ENCODE results near the gene RIC1. TPM values are rescaled to one million over a fixed set of nuclear protein-coding genes. Genes with fewer than 3 reads are reported as not detected.

Gene RIC1
- total and polyA plus RNA-seq, 2 of the 13 experiments (the other 11 are each of a cell fraction or from before 2014, with no cell fraction given), result 18.2 to 19.0 TPM

- 97% methylated on average over 1 of the region's 1 CpG for WGBS (ENCODE audit: low lambda C conversion rate)
- Histone ChIP-seq H3K27ac (ENCODE audit: extremely low read length, insufficient read depth, low read length) (no peak overlapping the region), H3K4me2 (ENCODE audit: low read depth, low read length) (no peak overlapping the region), H3K79me2 (ENCODE audit: insufficient read depth, low read length) (no peaks in the 10 kb centered on the region), H3K27me3 (ENCODE audit: control insufficient read depth in 1 of 2, insufficient read depth in 2 of 2, low read length in 2 of 2) (no peaks in the 10 kb centered on the region), H4K20me1 (ENCODE audit: insufficient read depth, low read length) (no peaks in the 10 kb centered on the region), H2AFZ (ENCODE audit: low read length) (no peak overlapping the region), H3K4me1 (ENCODE audit: insufficient read depth, low read length) (peaks cover 21% of the 10 kb centered on the region), H3K4me3 (replicated peaks in 1 of 3; ENCODE audit: insufficient read depth in 1 of 3, low read depth in 2 of 3, low read length in 3 of 3) (no peak overlapping the region), H3K9me3 (ENCODE audit: low read length) (peaks cover 13% of the 10 kb centered on the region), H3K9ac (ENCODE audit: insufficient read depth, low read depth, low read length) (no peak overlapping the region), H3K36me3 (replicated peaks in 1 of 2; ENCODE audit: control insufficient read depth in 1 of 2, insufficient read depth in 2 of 2, low read length in 2 of 2) (0 out of 5 replicates have a peak, but pooled peaks cover 0 to 5% of the 10 kb centered on the region in 2 experiments)
- FAIRE-seq (no peak), DNase-seq (ENCODE audit: low spot score) (no peak), ATAC-seq (no peak)
- BruUV-seq (replicated peaks), result no TSS peak
- POLR2A ChIA-PET, result no interaction called here
- in situ Hi-C loops (cut with HindIII; ENCODE audit: extremely low pct_ligation_motif_present, low pct_unique_long_range_greater_than_20kb) (no loop called here), intact Hi-C loops (cut with micrococcal nuclease; ENCODE audit: unreplicated experiment) (no loop called here)
- TF ChIP-seq ZNF317 (CRISPR knock-in tag; IDR thresholded peaks at IDR 0.05) (peak; percentile 100), FOSL2 (CRISPR knock-in tag; IDR thresholded peaks at IDR 0.05) (no peak), SALL2 (CRISPR knock-in tag; IDR thresholded peaks at IDR 0.05) (no peak)
- CTCF ChIA-PET (ENCODE audit: low intra/inter-chr PET ratio, low total read pairs), result no interaction called here
These were observed 79.5 kb downstream of the RIC1 start for GRCh38 chr9:5708414-5708813.

- Histone ChIP-seq H3K27me3 (ENCODE audit: control insufficient read depth in 1 of 2, insufficient read depth in 2 of 2, low read length in 2 of 2) (no peaks in the 10 kb centered on the region), H2AFZ (ENCODE audit: low read length) (no peak overlapping the region), H3K36me3 (replicated peaks in 1 of 2; ENCODE audit: control insufficient read depth in 1 of 2, insufficient read depth in 2 of 2, low read length in 2 of 2) (peaks cover 0 to 9% of the 10 kb centered on the region in 2 experiments; a peak in 2 of 5 replicates), H3K9me3 (ENCODE audit: low read length) (peaks cover 9% of the 10 kb centered on the region), H3K27ac (ENCODE audit: extremely low read length, insufficient read depth, low read length) (no peak overlapping the region), H3K79me2 (ENCODE audit: insufficient read depth, low read length) (no peaks in the 10 kb centered on the region), H3K4me3 (replicated peaks in 1 of 3; ENCODE audit: insufficient read depth in 1 of 3, low read depth in 2 of 3, low read length in 3 of 3) (no peak overlapping the region), H4K20me1 (ENCODE audit: insufficient read depth, low read length) (no peaks in the 10 kb centered on the region), H3K4me2 (ENCODE audit: low read depth, low read length) (no peak overlapping the region), H3K4me1 (ENCODE audit: insufficient read depth, low read length) (peaks cover 21% of the 10 kb centered on the region), H3K9ac (ENCODE audit: insufficient read depth, low read depth, low read length) (no peak overlapping the region)
- WGBS (ENCODE audit: low lambda C conversion rate), result 39% methylated on average over 4 of the region's 4 CpGs
- CTCF ChIA-PET (ENCODE audit: low intra/inter-chr PET ratio, low total read pairs), result no interaction called here
- in situ Hi-C loops (cut with HindIII; ENCODE audit: extremely low pct_ligation_motif_present, low pct_unique_long_range_greater_than_20kb), result no loop called here
- no TSS peak for BruUV-seq (replicated peaks)
- ATAC-seq (peak; percentile 69; the same call in 2 of the 3 replicates), FAIRE-seq (no peak), DNase-seq (ENCODE audit: low spot score) (peak; percentile 31)
- intact Hi-C loops (cut with micrococcal nuclease; ENCODE audit: unreplicated experiment), result loop anchor here (10.0 kb wide), 1 partner anchor 108 kb away; no protein-coding TSS in a partner anchor
- POLR2A ChIA-PET, result interaction anchor here (0.8 kb wide), 1 partner anchor 84 kb away, joined by 4 read pairs; no protein-coding TSS in a partner anchor
- no peak for TF ChIP-seq FOXM1 (CRISPR knock-in tag; IDR thresholded peaks at IDR 0.05)
- TF ChIP-seq NBN (conservative IDR thresholded peaks at IDR 0.05), result no peak
- TF ChIP-seq KDM5B (CRISPR knock-in tag; IDR thresholded peaks at IDR 0.05; ENCODE audit: borderline replicate concordance), result no peak
- no peak for TF ChIP-seq FIP1L1 (IDR thresholded peaks at IDR 0.05; ENCODE audit: borderline replicate concordance, insufficient read depth, low read depth, low read length)
- no peak for TF ChIP-seq PREB (CRISPR knock-in tag; IDR thresholded peaks at IDR 0.05)
- no peak for TF ChIP-seq SIX4 (CRISPR knock-in tag; IDR thresholded peaks at IDR 0.05)
- no peak for TF ChIP-seq ZNF709 (CRISPR knock-in tag; IDR thresholded peaks at IDR 0.05)
- no peak for TF ChIP-seq NCOR1 (IDR thresholded peaks at IDR 0.05; ENCODE audit: borderline replicate concordance, low read length)
- no peak for TF ChIP-seq ZNF619 (CRISPR knock-in tag; IDR thresholded peaks at IDR 0.05)
- TF ChIP-seq HOXA5 (CRISPR knock-in tag; IDR thresholded peaks at IDR 0.05), result no peak
- no peak for TF ChIP-seq ZSCAN22 (CRISPR knock-in tag; IDR thresholded peaks at IDR 0.05)
- TF ChIP-seq ESRRA (CRISPR knock-in tag; IDR thresholded peaks at IDR 0.05; ENCODE audit: low read depth), result no peak
- no peak for TF ChIP-seq SRSF9 (IDR thresholded peaks at IDR 0.05; ENCODE audit: borderline replicate concordance, insufficient read depth, low read depth, low read length, poor library complexity, severe bottlenecking)
- no peak for TF ChIP-seq MEF2D (CRISPR knock-in tag; IDR thresholded peaks at IDR 0.05)
- no peak for TF ChIP-seq ELF3 (CRISPR knock-in tag; IDR thresholded peaks at IDR 0.05)
- TF ChIP-seq CREBL2 (CRISPR knock-in tag; IDR thresholded peaks at IDR 0.05; ENCODE audit: borderline replicate concordance), result no peak
These were observed 83.9 kb downstream of the RIC1 start for GRCh38 chr9:5712651-5713390.
